Kidney tubule cell (primary cell): ENCODE data around the gene TYW1.
"Not testable (repeated sequence)": the region's sequence is repeated elsewhere in the genome, so short reads cannot be mapped to it uniquely, and the experiment has no call there.

Experiments
- DNase-seq: peaks from one replicate; pipeline ENCODE4 v3.0.0-alpha.2; 2018; ENCODE audit warnings: low spot score

TYW1 gene

GRCh38 chr7:66996444-66997191, at the start of gene TYW1:
TSS of gene TYW1 (plus strand) at chr7:66996833. CDS start at chr7:66996979, 146 bp downstream.
- DNase-seq: peak; percentile 99

- DNase-seq: no peak
Observed at GRCh38 chr7:66948480-66949109, 48.0 kb upstream of the TYW1 start.

- no peak for DNase-seq
Observed at GRCh38 chr7:66950311-66950710, 46.3 kb upstream of the TYW1 start.

GRCh38 chr7:66950763-66951162, 45.9 kb upstream of the TYW1 start:
- no peak for DNase-seq

GRCh38 chr7:66952343-66953043, 44.1 kb upstream of the TYW1 start:
- DNase-seq: peak; percentile 96

- no peak for DNase-seq
Observed at GRCh38 chr7:66953044-66953427, 43.6 kb upstream of the TYW1 start.

- DNase-seq: no peak
Observed at GRCh38 chr7:66957595-66958290, 38.9 kb upstream of the TYW1 start.

GRCh38 chr7:66958538-66959350, 37.9 kb upstream of the TYW1 start:
- DNase-seq: no peak

- no peak for DNase-seq
Observed at GRCh38 chr7:66960192-66960591, 36.4 kb upstream of the TYW1 start.

- DNase-seq: no peak
Observed at GRCh38 chr7:66961096-66961495, 35.5 kb upstream of the TYW1 start.

GRCh38 chr7:66964411-66964810, 32.2 kb upstream of the TYW1 start:
- no peak for DNase-seq

- DNase-seq: no peak
Observed at GRCh38 chr7:66967029-66967428, 29.6 kb upstream of the TYW1 start.

GRCh38 chr7:66969001-66969400, 27.6 kb upstream of the TYW1 start:
- not testable (repeated sequence) for DNase-seq

GRCh38 chr7:66970310-66970709, 26.3 kb upstream of the TYW1 start:
- DNase-seq: no peak

GRCh38 chr7:66974986-66975590, 21.5 kb upstream of the TYW1 start:
- no peak for DNase-seq

GRCh38 chr7:66978312-66978711, 18.3 kb upstream of the TYW1 start:
- DNase-seq: not testable (repeated sequence)

GRCh38 chr7:66979013-66979412, 17.6 kb upstream of the TYW1 start:
- DNase-seq: not testable (repeated sequence)

- not testable (repeated sequence) for DNase-seq
Observed at GRCh38 chr7:66980336-66980735, 16.3 kb upstream of the TYW1 start.

- not testable (repeated sequence) for DNase-seq
Observed at GRCh38 chr7:66989552-66989951, 7.1 kb upstream of the TYW1 start.

GRCh38 chr7:66994051-66994450, 2.6 kb upstream of the TYW1 start:
- DNase-seq: not testable (repeated sequence)

- peak; percentile 85 for DNase-seq
Observed at GRCh38 chr7:66994691-66995049, 2.0 kb upstream of the TYW1 start.
